HepG2 (cell line): Measurements from ENCODE around the gene JPH4. TPM values are rescaled to one million over a fixed set of nuclear protein-coding genes. Genes with fewer than 3 reads are reported as not detected.

ENCODE experiments used
- FIP1L1 ChIP-seq: fragments of 200-400 bp; formaldehyde crosslinking; IDR thresholded peaks from 2 replicates; pipeline ENCODE4 v1.6.1; 2018; ENCODE audit warnings: low read depth, mild to moderate bottlenecking, low read length, moderate library complexity, borderline replicate concordance; ENCODE audit not compliant: insufficient read depth
- GPN1 ChIP-seq: sonication (generic); formaldehyde crosslinking; IDR thresholded peaks from 2 replicates; pipeline ENCODE4 v1.5.1; 2020; ENCODE audit warnings: missing genetic modification reagents, borderline replicate concordance
- HNRNPH1 ChIP-seq: fragments of 200-400 bp; formaldehyde crosslinking; optimal IDR thresholded peaks from 2 replicates; pipeline ENCODE3; 2017; ENCODE audit warnings: mild to moderate bottlenecking, low read depth, low read length
- KLF11 ChIP-seq: IDR thresholded peaks from 2 replicates; pipeline ENCODE4 v1.6.1; 2016; ENCODE audit warnings: missing compliant biosample characterization
- MIXL1 ChIP-seq: IDR thresholded peaks from 2 replicates; pipeline ENCODE4 v1.6.1; 2016
- NCOA2 ChIP-seq: sonication (generic); formaldehyde crosslinking; IDR thresholded peaks from 2 replicates; pipeline ENCODE4 v1.8.0; 2022; ENCODE audit warnings: inconsistent platforms
- POLR2G ChIP-seq: fragments of 200-400 bp; formaldehyde crosslinking; IDR thresholded peaks from 2 replicates; pipeline ENCODE4 v1.6.1; 2018; ENCODE audit warnings: mild to moderate bottlenecking, low read depth, low read length, moderate library complexity
- SAFB2 ChIP-seq: sonication (generic); formaldehyde crosslinking; IDR thresholded peaks from 2 replicates; pipeline ENCODE4 v1.5.1; 2020; ENCODE audit warnings: missing genetic modification reagents, low read depth, mild to moderate bottlenecking, borderline replicate concordance
- ZFP82 ChIP-seq: sonication (generic); formaldehyde crosslinking; IDR thresholded peaks from 2 replicates; pipeline ENCODE4 v1.5.1; 2020; ENCODE audit warnings: mild to moderate bottlenecking, missing genetic modification reagents, borderline replicate concordance
- ZNF20 ChIP-seq: sonication (generic); formaldehyde crosslinking; IDR thresholded peaks from 2 replicates; pipeline ENCODE4 v1.4.0; 2020; ENCODE audit warnings: mild to moderate bottlenecking, moderate library complexity, missing genetic modification reagents
- ZNF232 ChIP-seq: sonication (generic); formaldehyde crosslinking; IDR thresholded peaks from 2 replicates; pipeline ENCODE4 v1.4.0; 2020; ENCODE audit warnings: missing genetic modification reagents, borderline replicate concordance
- ZNF274 ChIP-seq: sonication (generic); formaldehyde crosslinking; IDR thresholded peaks from 2 replicates; pipeline ENCODE4 v1.5.1; 2020; ENCODE audit warnings: mild to moderate bottlenecking, missing genetic modification reagents
- ZNF326 ChIP-seq: sonication (generic); formaldehyde crosslinking; IDR thresholded peaks from 2 replicates; pipeline ENCODE4 v1.4.0; 2020; ENCODE audit warnings: missing genetic modification reagents, borderline replicate concordance
- ZNF446 ChIP-seq: sonication (generic); formaldehyde crosslinking; IDR thresholded peaks from 2 replicates; pipeline ENCODE4 v1.5.0; 2020; ENCODE audit warnings: mild to moderate bottlenecking, missing genetic modification reagents
- ZNF451 ChIP-seq: sonication (generic); formaldehyde crosslinking; IDR thresholded peaks from 2 replicates; pipeline ENCODE4 v1.5.0; 2020; ENCODE audit warnings: mild to moderate bottlenecking, missing genetic modification reagents
- ZNF776 ChIP-seq: sonication (generic); formaldehyde crosslinking; IDR thresholded peaks from 2 replicates; pipeline ENCODE4 v1.4.0; 2020; ENCODE audit warnings: mild to moderate bottlenecking, missing genetic modification reagents
- ZNF883 ChIP-seq: sonication (generic); formaldehyde crosslinking; IDR thresholded peaks from 2 replicates; pipeline ENCODE4 v1.5.1; 2020; ENCODE audit warnings: mild to moderate bottlenecking, missing genetic modification reagents; ENCODE audit errors: not compliant biosample characterization
- ZSCAN31 ChIP-seq: sonication (generic); formaldehyde crosslinking; IDR thresholded peaks from 2 replicates; pipeline ENCODE4 v1.5.0; 2020; ENCODE audit warnings: low read depth, mild to moderate bottlenecking, missing genetic modification reagents
- polyA plus RNA-seq, 8 experiments: library from polyadenylated mRNA; depleted of rRNA in 3 of 8; stranded (reverse) in 7 of 8; unstranded in 1 of 8; fragments of >200 nt; fragmentation: Illumina TruSeq in 4 of 8; extraction: Trizol in 4 of 8; gene quantifications; 2 replicates each; pipeline versions ENCODE4 v1.2.1 to v1.2.3, GENCODE V29; 2011 to 2016; ENCODE audit warnings: low read depth in 4 of 8, missing spikeins in 1 of 8, mixed read lengths in 1 of 8; ENCODE audit not compliant: insufficient read depth in 1 of 8
- total RNA-seq, 5 experiments: library from RNA; depleted of rRNA; stranded (reverse); fragments of >200 nt; fragmentation: Illumina TruSeq; extraction: Trizol; gene quantifications; 2 replicates each; pipeline ENCODE4 v1.2.3, GENCODE V29; 2016; ENCODE audit warnings: low read depth in 1 of 5
- TF ChIP-seq, protein P1 (sequence below): sonication (generic); formaldehyde crosslinking; IDR thresholded peaks from 2 replicates; pipeline ENCODE4 v1.8.0; 2022; ENCODE audit warnings: missing genetic modification reagents, mild to moderate bottlenecking, moderate library complexity, borderline replicate concordance
- TF ChIP-seq, protein P2 (sequence below): sonication (generic); formaldehyde crosslinking; IDR thresholded peaks from 2 replicates; pipeline ENCODE4 v1.9.0; 2021; ENCODE audit warnings: missing genetic modification reagents, mild to moderate bottlenecking, borderline replicate concordance
- TF ChIP-seq, protein P3 (sequence below): IDR thresholded peaks from 2 replicates; pipeline ENCODE4 v1.6.1; 2016; ENCODE audit warnings: low read depth, borderline replicate concordance
- TF ChIP-seq, protein P4 (sequence below): sonication (generic); formaldehyde crosslinking; IDR thresholded peaks from 2 replicates; pipeline ENCODE4 v1.8.1; 2023; ENCODE audit warnings: missing genetic modification reagents, inconsistent platforms, borderline replicate concordance

The JPH4 gene
- total and polyA plus RNA-seq, 2 of the 13 experiments (the other 11 are each of a cell fraction or from before 2014, with no cell fraction given): 0.08 to 0.22 TPM

DNA sequence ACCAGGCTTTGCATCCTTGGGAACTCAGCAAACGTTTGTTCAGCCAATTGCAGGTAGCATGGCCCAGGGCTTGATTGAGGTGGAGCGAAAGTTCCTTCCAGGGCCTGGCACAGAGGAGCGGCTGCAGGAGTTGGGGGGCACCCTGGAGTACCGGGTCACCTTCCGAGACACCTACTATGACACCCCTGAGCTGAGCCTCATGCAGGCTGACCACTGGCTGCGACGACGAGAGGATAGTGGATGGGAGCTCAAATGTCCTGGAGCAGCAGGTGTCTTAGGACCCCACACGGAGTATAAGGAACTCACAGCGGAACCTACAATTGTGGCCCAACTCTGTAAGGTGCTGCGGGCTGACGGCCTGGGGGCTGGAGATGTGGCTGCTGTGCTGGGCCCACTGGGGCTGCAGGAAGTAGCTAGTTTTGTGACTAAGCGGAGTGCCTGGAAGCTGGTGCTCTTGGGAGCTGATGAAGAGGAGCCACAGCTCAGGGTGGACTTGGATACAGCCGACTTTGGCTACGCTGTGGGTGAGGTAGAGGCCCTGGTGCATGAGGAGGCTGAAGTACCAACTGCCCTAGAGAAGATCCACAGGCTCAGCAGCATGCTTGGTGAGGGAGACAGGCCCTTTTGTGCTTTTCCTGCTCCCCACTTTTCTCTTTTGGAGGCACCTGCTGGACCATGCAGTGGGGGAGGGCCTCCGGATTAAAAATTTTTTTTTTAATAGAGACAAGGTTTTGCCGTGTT is 21.7 kb downstream of the JPH4 start (continued):
- TF ChIP-seq ZFP82 (no peak), KLF11 (CRISPR knock-in tag) (no peak), MIXL1 (CRISPR knock-in tag) (no peak), ZNF776 (CRISPR knock-in tag) (peak; percentile 20), NCOA2 (peak; percentile 49; the same call in 1 of the 2 replicates), ZNF883 (CRISPR knock-in tag) (peak; percentile 3), ZNF20 (CRISPR knock-in tag) (0 out of 2 replicates have a peak, but pooled peaks have one; percentile 0), FIP1L1 (0 out of 2 replicates have a peak, but pooled peaks have one; percentile 54), SAFB2 (CRISPR knock-in tag) (no peak), HNRNPH1 (no peak), ZNF446 (0 out of 2 replicates have a peak, but pooled peaks have one; percentile 47), ZSCAN31 (CRISPR knock-in tag) (no peak), ZNF326 (CRISPR knock-in tag) (peak; percentile 35; the same call in 1 of the 2 replicates), ZNF232 (CRISPR knock-in tag) (0 out of 2 replicates have a peak, but pooled peaks have one; percentile 18), ZNF451 (CRISPR knock-in tag) (peak; percentile 22; the same call in 1 of the 2 replicates), GPN1 (CRISPR knock-in tag) (0 out of 2 replicates have a peak, but pooled peaks have one; percentile 5), POLR2G (0 out of 2 replicates have a peak, but pooled peaks have one; percentile 25), ZNF274 (CRISPR knock-in tag) (peak; percentile 4; the same call in 1 of the 2 replicates)
- TF ChIP-seq, protein P1, sequence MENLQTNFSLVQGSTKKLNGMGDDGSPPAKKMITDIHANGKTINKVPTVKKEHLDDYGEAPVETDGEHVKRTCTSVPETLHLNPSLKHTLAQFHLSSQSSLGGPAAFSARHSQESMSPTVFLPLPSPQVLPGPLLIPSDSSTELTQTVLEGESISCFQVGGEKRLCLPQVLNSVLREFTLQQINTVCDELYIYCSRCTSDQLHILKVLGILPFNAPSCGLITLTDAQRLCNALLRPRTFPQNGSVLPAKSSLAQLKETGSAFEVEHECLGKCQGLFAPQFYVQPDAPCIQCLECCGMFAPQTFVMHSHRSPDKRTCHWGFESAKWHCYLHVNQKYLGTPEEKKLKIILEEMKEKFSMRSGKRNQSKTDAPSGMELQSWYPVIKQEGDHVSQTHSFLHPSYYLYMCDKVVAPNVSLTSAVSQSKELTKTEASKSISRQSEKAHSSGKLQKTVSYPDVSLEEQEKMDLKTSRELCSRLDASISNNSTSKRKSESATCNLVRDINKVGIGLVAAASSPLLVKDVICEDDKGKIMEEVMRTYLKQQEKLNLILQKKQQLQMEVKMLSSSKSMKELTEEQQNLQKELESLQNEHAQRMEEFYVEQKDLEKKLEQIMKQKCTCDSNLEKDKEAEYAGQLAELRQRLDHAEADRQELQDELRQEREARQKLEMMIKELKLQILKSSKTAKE (CRISPR knock-in tag): peak; percentile 0; the same call in 1 of the 2 replicates
- TF ChIP-seq, protein P2, sequence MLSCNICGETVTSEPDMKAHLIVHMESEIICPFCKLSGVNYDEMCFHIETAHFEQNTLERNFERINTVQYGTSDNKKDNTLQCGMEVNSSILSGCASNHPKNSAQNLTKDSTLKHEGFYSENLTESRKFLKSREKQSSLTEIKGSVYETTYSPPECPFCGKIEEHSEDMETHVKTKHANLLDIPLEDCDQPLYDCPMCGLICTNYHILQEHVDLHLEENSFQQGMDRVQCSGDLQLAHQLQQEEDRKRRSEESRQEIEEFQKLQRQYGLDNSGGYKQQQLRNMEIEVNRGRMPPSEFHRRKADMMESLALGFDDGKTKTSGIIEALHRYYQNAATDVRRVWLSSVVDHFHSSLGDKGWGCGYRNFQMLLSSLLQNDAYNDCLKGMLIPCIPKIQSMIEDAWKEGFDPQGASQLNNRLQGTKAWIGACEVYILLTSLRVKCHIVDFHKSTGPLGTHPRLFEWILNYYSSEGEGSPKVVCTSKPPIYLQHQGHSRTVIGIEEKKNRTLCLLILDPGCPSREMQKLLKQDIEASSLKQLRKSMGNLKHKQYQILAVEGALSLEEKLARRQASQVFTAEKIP (CRISPR knock-in tag): no peak
- TF ChIP-seq, protein P3, sequence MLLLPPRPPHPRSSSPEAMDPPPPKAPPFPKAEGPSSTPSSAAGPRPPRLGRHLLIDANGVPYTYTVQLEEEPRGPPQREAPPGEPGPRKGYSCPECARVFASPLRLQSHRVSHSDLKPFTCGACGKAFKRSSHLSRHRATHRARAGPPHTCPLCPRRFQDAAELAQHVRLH (CRISPR knock-in tag): 0 out of 2 replicates have a peak, but pooled peaks have one; percentile 17
- TF ChIP-seq, protein P4, sequence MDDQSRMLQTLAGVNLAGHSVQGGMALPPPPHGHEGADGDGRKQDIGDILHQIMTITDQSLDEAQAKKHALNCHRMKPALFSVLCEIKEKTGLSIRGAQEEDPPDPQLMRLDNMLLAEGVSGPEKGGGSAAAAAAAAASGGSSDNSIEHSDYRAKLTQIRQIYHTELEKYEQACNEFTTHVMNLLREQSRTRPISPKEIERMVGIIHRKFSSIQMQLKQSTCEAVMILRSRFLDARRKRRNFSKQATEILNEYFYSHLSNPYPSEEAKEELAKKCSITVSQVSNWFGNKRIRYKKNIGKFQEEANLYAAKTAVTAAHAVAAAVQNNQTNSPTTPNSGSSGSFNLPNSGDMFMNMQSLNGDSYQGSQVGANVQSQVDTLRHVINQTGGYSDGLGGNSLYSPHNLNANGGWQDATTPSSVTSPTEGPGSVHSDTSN (CRISPR knock-in tag): no peak
